HG03342 (cell line): ENCODE results near the gene NOTCH3.

Experiments
- ATAC-seq: cut with Tn5 transposase; IDR thresholded peaks from one replicate; pipeline ENCODE4 v1.9.1; 2021; ENCODE audit warnings: mild to moderate bottlenecking, moderate library complexity; ENCODE audit not compliant: unreplicated experiment

Gene NOTCH3

GRCh38 chr19:15125232-15126067 is 75.3 kb downstream of the NOTCH3 start:
- ATAC-seq = peak; percentile 89

- ATAC-seq = no peak
Observed at GRCh38 chr19:15124572-15125231, 76.1 kb downstream of the NOTCH3 start.

GRCh38 chr19:15123900-15124299 is 76.9 kb downstream of the NOTCH3 start:
- no peak for ATAC-seq

GRCh38 chr19:15123031-15123890 is 77.5 kb downstream of the NOTCH3 start:
- no peak for ATAC-seq

GRCh38 chr19:15122331-15123030 is 78.3 kb downstream of the NOTCH3 start:
- no peak for ATAC-seq

- no peak for ATAC-seq
Observed at GRCh38 chr19:15120135-15121026, 80.4 kb downstream of the NOTCH3 start.

- no peak for ATAC-seq
Observed at GRCh38 chr19:15118789-15119494, 81.9 kb downstream of the NOTCH3 start.

GRCh38 chr19:15118248-15118647 is 82.5 kb downstream of the NOTCH3 start:
- no peak for ATAC-seq

GRCh38 chr19:15116856-15117255 is 83.9 kb downstream of the NOTCH3 start:
- ATAC-seq = no peak

GRCh38 chr19:15115762-15116615 is 84.8 kb downstream of the NOTCH3 start:
- no peak for ATAC-seq

- no peak for ATAC-seq
Observed at GRCh38 chr19:15115080-15115479, 85.7 kb downstream of the NOTCH3 start.

- no peak for ATAC-seq
Observed at GRCh38 chr19:15114153-15114540, 86.6 kb downstream of the NOTCH3 start.

GRCh38 chr19:15113245-15114152 is 87.3 kb downstream of the NOTCH3 start:
- no peak for ATAC-seq

- ATAC-seq = no peak
Observed at GRCh38 chr19:15112385-15112784, 88.4 kb downstream of the NOTCH3 start.

GRCh38 chr19:15111758-15112157 is 89.0 kb downstream of the NOTCH3 start:
- no peak for ATAC-seq

- no peak for ATAC-seq
Observed at GRCh38 chr19:15110418-15110815, 90.4 kb downstream of the NOTCH3 start.

GRCh38 chr19:15109768-15110417 is 90.9 kb downstream of the NOTCH3 start:
- no peak for ATAC-seq
